IMR-90 (cell line): ENCODE results near the gene MRC2. TPM values are rescaled to one million over a fixed set of nuclear protein-coding genes. Genes with fewer than 3 reads are reported as not detected.

ENCODE experiments used
- ATAC-seq: fragments of 200-7000 bp; cut with Tn5 transposase; 2 replicates; pipeline ENCODE4 v1.9.1; 2020; ENCODE audit warnings: low read depth, mild to moderate bottlenecking, moderate library complexity
- BruUV-seq: library from RNA; stranded (reverse); fragments of 400-500 nt; replicated peaks from 2 replicates; lab custom pipeline; 2021; lab: Mats Ljungman, UMichigan
- CTCF ChIA-PET: fragments of 300-600 bp; formaldehyde crosslinking; extraction: SDS; loops from one replicate; lab custom pipeline; 2021; ENCODE audit warnings: antibody characterized with exemption; lab: Yijun Ruan, JAX
- POLR2A ChIA-PET: fragments of 300-600 bp; sonication (Branson Sonifier 250); formaldehyde crosslinking; loops from one replicate; lab custom pipeline; 2022; ENCODE audit warnings: antibody characterized with exemption; ENCODE audit not compliant: unreplicated experiment; lab: Charles Lee
- DNase-seq: peaks from one replicate; pipeline ENCODE4 v3.0.0; 2013
- H2AFZ ChIP-seq: replicated peaks from 2 replicates; pipeline ENCODE3; 2013; ENCODE audit warnings: low read length, mild to moderate bottlenecking; ENCODE audit not compliant: poor library complexity
- H2AK5ac ChIP-seq: 2 replicates; pipeline ENCODE4 v1.6.1; 2013; ENCODE audit warnings: low read depth, low read length, inconsistent platforms
- H2AK9ac ChIP-seq: replicated peaks from 2 replicates; pipeline ENCODE3; 2013; ENCODE audit warnings: mild to moderate bottlenecking, low read depth, low read length, moderate library complexity; ENCODE audit not compliant: poor library complexity
- H2BK120ac ChIP-seq: 2 replicates; pipeline ENCODE4 v1.6.1; 2013; ENCODE audit warnings: low read depth, low read length, inconsistent platforms
- H2BK15ac ChIP-seq: 3 replicates; pipeline ENCODE4 v1.6.1; 2013; ENCODE audit warnings: low read depth, low read length, inconsistent platforms
- H2BK20ac ChIP-seq: 2 replicates; pipeline ENCODE4 v1.6.1; 2013; ENCODE audit warnings: low read depth, mild to moderate bottlenecking, inconsistent platforms, low read length, moderate library complexity
- H2BK5ac ChIP-seq: 2 replicates; pipeline ENCODE4 v1.6.1; 2013; ENCODE audit warnings: mild to moderate bottlenecking, low read depth, low read length, inconsistent platforms; ENCODE audit not compliant: poor library complexity, severe bottlenecking
- H3K14ac ChIP-seq: replicated peaks from 2 replicates; pipeline ENCODE4 v1.6.1; 2013; ENCODE audit warnings: low read depth, low read length, inconsistent platforms
- H3K18ac ChIP-seq: 2 replicates; pipeline ENCODE4 v1.6.1; 2013; ENCODE audit warnings: low read depth, low read length, control low read depth
- H3K23ac ChIP-seq: 2 replicates; pipeline ENCODE4 v1.6.1; 2013; ENCODE audit warnings: low read depth, low read length, inconsistent platforms
- H3K27ac ChIP-seq: 2 replicates; pipeline ENCODE4 v1.5.1; 2013; ENCODE audit warnings: mild to moderate bottlenecking, control low read depth, low read length; ENCODE audit not compliant: insufficient read depth
- H3K27me3 ChIP-seq: 2 replicates; pipeline ENCODE4 v1.6.1; 2013; ENCODE audit warnings: low read length; ENCODE audit not compliant: control insufficient read depth, insufficient read depth
- H3K36me3 ChIP-seq: 2 replicates; pipeline ENCODE4 v1.6.1; 2013; ENCODE audit warnings: low read length, mixed read lengths; ENCODE audit not compliant: control insufficient read depth, insufficient read depth
- H3K4ac ChIP-seq: 2 replicates; pipeline ENCODE4 v1.6.1; 2013; ENCODE audit warnings: low read depth, low read length, inconsistent platforms
- H3K4me1 ChIP-seq: 2 replicates; pipeline ENCODE4 v1.6.1; 2013; ENCODE audit warnings: low read length, mixed read lengths; ENCODE audit not compliant: control insufficient read depth, insufficient read depth
- H3K4me2 ChIP-seq: 2 replicates; pipeline ENCODE4 v1.6.1; 2013; ENCODE audit warnings: low read depth, mild to moderate bottlenecking, control low read depth, low read length, moderate library complexity
- H3K4me3 ChIP-seq: 2 replicates; pipeline ENCODE4 v1.5.1; 2013; ENCODE audit warnings: low read depth, mild to moderate bottlenecking, control low read depth, low read length, moderate library complexity; ENCODE audit not compliant: insufficient read depth
- H3K56ac ChIP-seq: 2 replicates; pipeline ENCODE4 v1.6.1; 2013; ENCODE audit warnings: low read length, inconsistent platforms; ENCODE audit not compliant: insufficient read depth; ENCODE audit errors: extremely low read depth
- H3K79me1 ChIP-seq, 2 experiments: 2 replicates each; pipeline ENCODE4 v1.6.1; 2013; ENCODE audit warnings: low read length in 2 of 2, inconsistent platforms in 1 of 2, low read depth in 1 of 2
- H3K9ac ChIP-seq: 2 replicates; pipeline ENCODE4 v1.6.1; 2013; ENCODE audit warnings: low read depth, low read length, control low read depth
- H3K9me1 ChIP-seq: 2 replicates; pipeline ENCODE4 v1.6.1; 2013; ENCODE audit warnings: low read length, inconsistent platforms; ENCODE audit not compliant: insufficient read depth
- H3K9me3 ChIP-seq: 2 replicates; pipeline ENCODE4 v1.6.1; 2013; ENCODE audit warnings: low read length; ENCODE audit not compliant: control insufficient read depth, insufficient read depth
- H4K20me1 ChIP-seq: 2 replicates; pipeline ENCODE4 v1.6.1; 2013; ENCODE audit warnings: low read length, inconsistent platforms; ENCODE audit not compliant: insufficient read depth
- H4K5ac ChIP-seq: 2 replicates; pipeline ENCODE4 v1.6.1; 2013; ENCODE audit warnings: mild to moderate bottlenecking, low read depth, low read length, control low read depth
- H4K8ac ChIP-seq, 2 experiments: 2 replicates each; pipeline ENCODE4 v1.6.1; 2013; ENCODE audit warnings: low read depth in 2 of 2, low read length in 2 of 2, control low read depth in 1 of 2, inconsistent platforms in 1 of 2
- H4K91ac ChIP-seq: 2 replicates; pipeline ENCODE4 v1.6.1; 2013; ENCODE audit warnings: low read depth, low read length, inconsistent platforms; ENCODE audit not compliant: insufficient read depth
- BHLHE40 ChIP-seq: fragments of 150-350 bp; IDR thresholded peaks from 2 replicates; pipeline ENCODE4 v1.6.1; 2016; ENCODE audit warnings: mild to moderate bottlenecking, low read depth, low read length
- CEBPB ChIP-seq: IDR thresholded peaks from 2 replicates; pipeline ENCODE4 v1.6.1; 2012; ENCODE audit warnings: low read depth, low read length, improper control_type of control experiment
- CHD1 ChIP-seq: IDR thresholded peaks from 2 replicates; pipeline ENCODE4 v1.6.1; 2012; ENCODE audit warnings: low read depth, low read length, improper control_type of control experiment
- FOS ChIP-seq: fragments of 150-350 bp; IDR thresholded peaks from 2 replicates; pipeline ENCODE4 v1.6.1; 2016; ENCODE audit warnings: low read depth, low read length
- MAFK ChIP-seq: IDR thresholded peaks from 2 replicates; pipeline ENCODE4 v1.6.1; 2012; ENCODE audit warnings: low read depth, low read length, improper control_type of control experiment
- MAZ ChIP-seq: IDR thresholded peaks from 2 replicates; pipeline ENCODE4 v1.6.1; 2012; ENCODE audit warnings: low read depth, mild to moderate bottlenecking, low read length, improper control_type of control experiment, moderate library complexity, borderline replicate concordance
- MXI1 ChIP-seq: IDR thresholded peaks from 2 replicates; pipeline ENCODE4 v1.6.1; 2012; ENCODE audit warnings: low read depth, mild to moderate bottlenecking, low read length, moderate library complexity, borderline replicate concordance
- NFE2L2 ChIP-seq: fragments of 150-350 bp; IDR thresholded peaks from 2 replicates; pipeline ENCODE4 v1.6.1; 2016; ENCODE audit warnings: low read depth, mild to moderate bottlenecking, low read length
- POLR2A ChIP-seq: IDR thresholded peaks from 2 replicates; pipeline ENCODE4 v1.6.1; 2012; ENCODE audit warnings: mild to moderate bottlenecking, low read depth, low read length
- RAD21 ChIP-seq: IDR thresholded peaks from 2 replicates; pipeline ENCODE4 v1.6.1; 2012; ENCODE audit warnings: low read length, improper control_type of control experiment
- RCOR1 ChIP-seq: IDR thresholded peaks from 2 replicates; pipeline ENCODE4 v1.6.1; 2012; ENCODE audit warnings: mild to moderate bottlenecking, low read length, improper control_type of control experiment; ENCODE audit not compliant: insufficient replicate concordance
- RFX5 ChIP-seq: IDR thresholded peaks from 2 replicates; pipeline ENCODE4 v1.8.0; 2012; ENCODE audit warnings: low read depth, mild to moderate bottlenecking, low read length, moderate library complexity
- SMC3 ChIP-seq: fragments of 150-350 bp; IDR thresholded peaks from 2 replicates; pipeline ENCODE4 v1.6.1; 2016; ENCODE audit warnings: low read depth, mild to moderate bottlenecking, antibody characterized with exemption, low read length, moderate library complexity
- WGBS, 2 experiments: methylation state at CpG; one replicate each; pipeline versions ENCODE4 v1.1.5 to v1.1.7; 2013; ENCODE audit warnings: missing lambda C conversion rate in 2 of 2; ENCODE audit not compliant: insufficient read length in 1 of 2; ENCODE audit errors: extremely low coverage in 2 of 2; 5-methylcytosine and 5-hydroxymethylcytosine counted together
- dilution Hi-C: fragments of 300-500 bp; cut with HindIII; formaldehyde crosslinking; loops from one replicate; pipeline ENCODE4 v1.14.3; 2018; ENCODE audit warnings: low sequenced_read_pairs; ENCODE audit not compliant: unreplicated experiment
- in situ Hi-C: fragments of 300-500 bp; cut with MboI; formaldehyde crosslinking; loops from 3 replicates; pipeline ENCODE4 v1.14.3; 2019; ENCODE audit warnings: low sequenced_read_pairs, inconsistent platforms, mixed read lengths
- intact Hi-C: fragments of 100-400 bp; cut with micrococcal nuclease; formaldehyde crosslinking; loops from 2 replicates; pipeline ENCODE4 v1.10.0; 2022
- polyA plus RNA-seq, 3 experiments: library from polyadenylated mRNA; depleted of rRNA; stranded (reverse); fragments of >200 nt; gene quantifications; 2 replicates each; pipeline ENCODE4 v1.2.3, GENCODE V29; 2012; ENCODE audit warnings: low replicate concordance in 1 of 3
- total RNA-seq: library from RNA; depleted of rRNA; stranded (reverse); fragments of >200 nt; gene quantifications from 2 replicates; pipeline ENCODE4 v1.2.3, GENCODE V29; 2012
- TF ChIP-seq, protein P1 (sequence below): fragments of 150-350 bp; IDR thresholded peaks from 2 replicates; pipeline ENCODE4 v1.6.1; 2016; ENCODE audit warnings: low read depth, mild to moderate bottlenecking, low read length, moderate library complexity, borderline replicate concordance
- TF ChIP-seq, protein P2 (sequence below): fragments of 150-350 bp; IDR thresholded peaks from 2 replicates; pipeline ENCODE4 v1.6.1; 2017; ENCODE audit warnings: mild to moderate bottlenecking, antibody characterized with exemption, low read length, low read depth
- TF ChIP-seq, protein P3 (sequence below): conservative IDR thresholded peaks from 2 replicates; pipeline ENCODE4 v1.5.1; 2012; ENCODE audit warnings: mild to moderate bottlenecking, low read depth, low read length, improper control_type of control experiment

MRC2 gene
- total and polyA plus RNA-seq, 2 of the 4 experiments (the other 2 are of a cell fraction) = 39.3 to 137 TPM

DNA sequence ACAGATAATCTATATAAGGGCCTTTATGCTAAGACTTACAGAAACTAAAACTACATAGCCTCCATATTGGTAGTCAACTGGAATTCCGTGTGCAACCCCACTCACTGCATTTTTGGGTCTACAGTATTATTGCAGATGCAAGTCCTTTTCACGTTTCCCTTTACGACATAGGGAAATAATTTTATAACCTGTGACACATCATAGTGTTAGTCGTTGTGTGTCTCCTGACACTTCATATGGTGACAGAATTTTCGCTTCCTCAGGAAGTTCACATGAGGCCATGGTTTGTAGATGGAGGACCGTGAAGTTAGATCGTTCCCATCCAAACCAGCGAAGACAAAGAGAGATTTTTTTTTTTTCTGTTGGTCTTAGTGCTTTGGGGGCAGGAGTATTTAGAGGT is 15.7 kb upstream of the MRC2 start:
- Histone ChIP-seq H3K9ac (no peak overlapping the region), H3K36me3 (peaks cover 39% of the 10 kb centered on the region), H3K4me1 (no peaks in the 10 kb centered on the region; the same call in 1 of the 2 replicates), H3K14ac (no peak overlapping the region), H4K20me1 (no peaks in the 10 kb centered on the region; the same call in 1 of the 2 replicates), H3K23ac (no peak overlapping the region), H3K9me3 (no peaks in the 10 kb centered on the region), H4K8ac (no peak overlapping the region), H3K79me1 (peaks cover 21 to 37% of the 10 kb centered on the region in 2 experiments), H3K4me2 (no peak overlapping the region), H2AK5ac (no peak overlapping the region), H3K18ac (no peak overlapping the region), H2BK15ac (no peak overlapping the region), H3K27ac (no peak overlapping the region), H3K56ac (no peak overlapping the region), H2AFZ (no peak overlapping the region), H3K4me3 (no peak overlapping the region), H3K9me1 (peaks cover 12% of the 10 kb centered on the region), H3K4ac (no peak overlapping the region), H4K91ac (no peak overlapping the region), H2BK20ac (no peak overlapping the region), H2BK120ac (no peak overlapping the region), H4K5ac (no peak overlapping the region), H2AK9ac (no peak overlapping the region), H2BK5ac (no peak overlapping the region), H3K27me3 (no peaks in the 10 kb centered on the region)
- no TSS peak for BruUV-seq
- in situ Hi-C loops = no loop called here
- ChIA-PET POLR2A (interaction anchor here (0.7 kb wide), 1 partner anchor 8 kb away, joined by 3 read pairs; no protein-coding TSS in a partner anchor), CTCF (no interaction called here)
- DNase-seq (no peak), ATAC-seq (no peak)
- intact Hi-C loops = loop anchor here (5.0 kb wide), 1 partner anchor 39 kb away; no protein-coding TSS in a partner anchor
- no peak for TF ChIP-seq MAZ
- no peak for TF ChIP-seq FOS
- TF ChIP-seq, protein P1, sequence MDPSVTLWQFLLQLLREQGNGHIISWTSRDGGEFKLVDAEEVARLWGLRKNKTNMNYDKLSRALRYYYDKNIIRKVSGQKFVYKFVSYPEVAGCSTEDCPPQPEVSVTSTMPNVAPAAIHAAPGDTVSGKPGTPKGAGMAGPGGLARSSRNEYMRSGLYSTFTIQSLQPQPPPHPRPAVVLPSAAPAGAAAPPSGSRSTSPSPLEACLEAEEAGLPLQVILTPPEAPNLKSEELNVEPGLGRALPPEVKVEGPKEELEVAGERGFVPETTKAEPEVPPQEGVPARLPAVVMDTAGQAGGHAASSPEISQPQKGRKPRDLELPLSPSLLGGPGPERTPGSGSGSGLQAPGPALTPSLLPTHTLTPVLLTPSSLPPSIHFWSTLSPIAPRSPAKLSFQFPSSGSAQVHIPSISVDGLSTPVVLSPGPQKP = no peak
- TF ChIP-seq, protein P2, sequence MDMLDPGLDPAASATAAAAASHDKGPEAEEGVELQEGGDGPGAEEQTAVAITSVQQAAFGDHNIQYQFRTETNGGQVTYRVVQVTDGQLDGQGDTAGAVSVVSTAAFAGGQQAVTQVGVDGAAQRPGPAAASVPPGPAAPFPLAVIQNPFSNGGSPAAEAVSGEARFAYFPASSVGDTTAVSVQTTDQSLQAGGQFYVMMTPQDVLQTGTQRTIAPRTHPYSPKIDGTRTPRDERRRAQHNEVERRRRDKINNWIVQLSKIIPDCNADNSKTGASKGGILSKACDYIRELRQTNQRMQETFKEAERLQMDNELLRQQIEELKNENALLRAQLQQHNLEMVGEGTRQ = no peak
- TF ChIP-seq MXI1 = no peak
- TF ChIP-seq NFE2L2 = no peak
- no peak for TF ChIP-seq CHD1
- TF ChIP-seq POLR2A = no peak
- TF ChIP-seq BHLHE40 = no peak
- no peak for TF ChIP-seq RAD21
- TF ChIP-seq, protein P3, sequence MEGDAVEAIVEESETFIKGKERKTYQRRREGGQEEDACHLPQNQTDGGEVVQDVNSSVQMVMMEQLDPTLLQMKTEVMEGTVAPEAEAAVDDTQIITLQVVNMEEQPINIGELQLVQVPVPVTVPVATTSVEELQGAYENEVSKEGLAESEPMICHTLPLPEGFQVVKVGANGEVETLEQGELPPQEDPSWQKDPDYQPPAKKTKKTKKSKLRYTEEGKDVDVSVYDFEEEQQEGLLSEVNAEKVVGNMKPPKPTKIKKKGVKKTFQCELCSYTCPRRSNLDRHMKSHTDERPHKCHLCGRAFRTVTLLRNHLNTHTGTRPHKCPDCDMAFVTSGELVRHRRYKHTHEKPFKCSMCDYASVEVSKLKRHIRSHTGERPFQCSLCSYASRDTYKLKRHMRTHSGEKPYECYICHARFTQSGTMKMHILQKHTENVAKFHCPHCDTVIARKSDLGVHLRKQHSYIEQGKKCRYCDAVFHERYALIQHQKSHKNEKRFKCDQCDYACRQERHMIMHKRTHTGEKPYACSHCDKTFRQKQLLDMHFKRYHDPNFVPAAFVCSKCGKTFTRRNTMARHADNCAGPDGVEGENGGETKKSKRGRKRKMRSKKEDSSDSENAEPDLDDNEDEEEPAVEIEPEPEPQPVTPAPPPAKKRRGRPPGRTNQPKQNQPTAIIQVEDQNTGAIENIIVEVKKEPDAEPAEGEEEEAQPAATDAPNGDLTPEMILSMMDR = no peak
- TF ChIP-seq CEBPB = no peak
- no peak for TF ChIP-seq RCOR1
- TF ChIP-seq SMC3 = no peak
- no peak for TF ChIP-seq RFX5
- no peak for TF ChIP-seq MAFK
- dilution Hi-C loops = no loop called here
- 100% methylated on average over 1 of the region's 8 CpGs; no CpG with 5 or more reads in 1 of the 2 experiments for WGBS, 2 experiments
